Stimulated activated naive CD4-positive, alpha-beta T cell treated with Interleukin-2 at 50 U/mL for 16 hours (primary cell): ENCODE results near the gene CFAP100.

Experiments used
- DNase-seq: peaks from one replicate; lab custom pipeline; 2025; lab: John Stamatoyannopoulos, UW

The CFAP100 gene

GRCh38 chr3:126402666-126403302, 8.1 kb downstream of the CFAP100 start:
- DNase-seq, result no peak

GRCh38 chr3:126406389-126407296, 11.9 kb downstream of the CFAP100 start:
- no peak for DNase-seq

GRCh38 chr3:126407412-126408044, 12.8 kb downstream of the CFAP100 start:
- no peak for DNase-seq

- DNase-seq, result no peak
Measured at GRCh38 chr3:126408099-126408498, 13.4 kb downstream of the CFAP100 start.

GRCh38 chr3:126412841-126413692, 18.4 kb downstream of the CFAP100 start:
- no peak for DNase-seq

- no peak for DNase-seq
Measured at GRCh38 chr3:126413693-126414080, 19.0 kb downstream of the CFAP100 start.

GRCh38 chr3:126414406-126414805, 19.7 kb downstream of the CFAP100 start:
- no peak for DNase-seq

GRCh38 chr3:126414961-126415660, 20.4 kb downstream of the CFAP100 start:
- DNase-seq, result no peak

GRCh38 chr3:126415661-126416591, 21.2 kb downstream of the CFAP100 start:
- no peak for DNase-seq

- DNase-seq, result no peak
Measured at GRCh38 chr3:126416943-126417342, 22.2 kb downstream of the CFAP100 start.

- no peak for DNase-seq
Measured at GRCh38 chr3:126417515-126417914, 22.8 kb downstream of the CFAP100 start.

GRCh38 chr3:126417981-126418530, 23.3 kb downstream of the CFAP100 start:
- DNase-seq, result no peak

GRCh38 chr3:126418661-126419131, 24.0 kb downstream of the CFAP100 start:
- DNase-seq, result no peak

GRCh38 chr3:126419151-126419703, 24.5 kb downstream of the CFAP100 start:
- no peak for DNase-seq

GRCh38 chr3:126419886-126420786, 25.4 kb downstream of the CFAP100 start:
- DNase-seq, result no peak

- DNase-seq, result no peak
Measured at GRCh38 chr3:126421573-126422119, 26.9 kb downstream of the CFAP100 start.

- DNase-seq, result no peak
Measured at GRCh38 chr3:126422121-126422520, 27.4 kb downstream of the CFAP100 start.

- DNase-seq, result no peak
Measured at GRCh38 chr3:126422571-126423091, 27.9 kb downstream of the CFAP100 start.
